Kidney (tissue), 14 donors: ENCODE data around the gene MYO15A. TPM values are rescaled to one million over a fixed set of nuclear protein-coding genes. Genes with fewer than 3 reads are reported as not detected.

ENCODE experiments used
- DNase-seq, 5 donors: peaks; one replicate each; pipeline ENCODE4 v3.0.0-alpha.2; 2013 to 2020
- FAIRE-seq: peaks from 2 replicates; lab custom pipeline; 2012; peaks lifted over from hg19 to GRCh38; lab: Jason Lieb, UNC
- H3K27ac ChIP-seq, 2 donors: one replicate each; pipeline ENCODE4 v1.7.0; 2013; ENCODE audit warnings: low read depth in 2 of 2, low read length in 2 of 2, inconsistent platforms in 1 of 2
- H3K27me3 ChIP-seq: one replicate; pipeline ENCODE4 v1.7.1; 2013; ENCODE audit warnings: low read length, inconsistent platforms; ENCODE audit not compliant: control insufficient read depth, insufficient read depth
- H3K36me3 ChIP-seq, 3 donors: one replicate each; pipeline versions ENCODE4 v1.7.0 to v1.7.1; 2013; ENCODE audit warnings: low read length in 3 of 3, control low read depth in 1 of 3, inconsistent platforms in 1 of 3; ENCODE audit not compliant: insufficient read depth in 3 of 3, control insufficient read depth in 2 of 3
- H3K4me1 ChIP-seq, 3 donors: one replicate each; pipeline versions ENCODE4 v1.7.0 to v1.7.1; 2013; ENCODE audit warnings: low read length in 3 of 3, inconsistent platforms in 1 of 3, low read depth in 1 of 3; ENCODE audit not compliant: control insufficient read depth in 2 of 3, insufficient read depth in 2 of 3
- H3K4me3 ChIP-seq, 3 donors: one replicate each; pipeline versions ENCODE4 v1.7.0 to v1.8.1; 2013; ENCODE audit warnings: low read length in 3 of 3, control low read depth in 1 of 3, inconsistent platforms in 1 of 3
- H3K9ac ChIP-seq, 3 donors: one replicate each; pipeline versions ENCODE4 v1.7.0 to v1.7.1; 2013; ENCODE audit warnings: low read length in 3 of 3, control low read depth in 1 of 3, inconsistent platforms in 1 of 3
- H3K9me3 ChIP-seq, 3 donors: one replicate each; pipeline versions ENCODE4 v1.7.0 to v1.7.1; 2013; ENCODE audit warnings: low read length in 3 of 3, control low read depth in 1 of 3, inconsistent platforms in 1 of 3; ENCODE audit not compliant: control insufficient read depth in 2 of 3, insufficient read depth in 1 of 3
- intact Hi-C: fragments of 100-400 bp; cut with DNase I; formaldehyde crosslinking; loops from one replicate; pipeline ENCODE4 v1.11.1; 2022
- polyA plus RNA-seq: library from polyadenylated mRNA; stranded (reverse); fragments of 350-450 nt; fragmentation: Illumina TruSeq; extraction: RNeasy Lipid Tissue Mini Kit (QIAGEN cat#74804); gene quantifications from one replicate; pipeline ENCODE4 v1.2.3, GENCODE V29; 2014; ENCODE audit warnings: low read depth, low replicate concordance; ENCODE audit not compliant: insufficient read depth
- total RNA-seq: library from RNA; stranded (reverse); fragmentation: NEBNext Ultra II Directional; extraction: Animal tissue kit (Norgen Biotek cat#: 25700); gene quantifications from one replicate; pipeline ENCODE4 v1.2.1, GENCODE V29; 2021
- TF ChIP-seq, protein P1 (sequence below): IDR thresholded peaks from 3 replicates; pipeline ENCODE4 v1.5.1; 2012; ENCODE audit warnings: mild to moderate bottlenecking, moderate library complexity, borderline replicate concordance; ENCODE audit not compliant: insufficient read depth; ENCODE audit errors: extremely low read depth
- donor health status: control.
- donor health status: control.
- donor health status: control.
- donor health status: control.
- donor health status: control.
- donor health status: DM: yes; HTN: yes; CAD: no.
- donor health status: Normal renal cell carcinoma (clear cell type).

MYO15A gene
- total and polyA plus RNA-seq, 2 donors from 2014 or later = 0.80 to 1.3 TPM

DNA sequence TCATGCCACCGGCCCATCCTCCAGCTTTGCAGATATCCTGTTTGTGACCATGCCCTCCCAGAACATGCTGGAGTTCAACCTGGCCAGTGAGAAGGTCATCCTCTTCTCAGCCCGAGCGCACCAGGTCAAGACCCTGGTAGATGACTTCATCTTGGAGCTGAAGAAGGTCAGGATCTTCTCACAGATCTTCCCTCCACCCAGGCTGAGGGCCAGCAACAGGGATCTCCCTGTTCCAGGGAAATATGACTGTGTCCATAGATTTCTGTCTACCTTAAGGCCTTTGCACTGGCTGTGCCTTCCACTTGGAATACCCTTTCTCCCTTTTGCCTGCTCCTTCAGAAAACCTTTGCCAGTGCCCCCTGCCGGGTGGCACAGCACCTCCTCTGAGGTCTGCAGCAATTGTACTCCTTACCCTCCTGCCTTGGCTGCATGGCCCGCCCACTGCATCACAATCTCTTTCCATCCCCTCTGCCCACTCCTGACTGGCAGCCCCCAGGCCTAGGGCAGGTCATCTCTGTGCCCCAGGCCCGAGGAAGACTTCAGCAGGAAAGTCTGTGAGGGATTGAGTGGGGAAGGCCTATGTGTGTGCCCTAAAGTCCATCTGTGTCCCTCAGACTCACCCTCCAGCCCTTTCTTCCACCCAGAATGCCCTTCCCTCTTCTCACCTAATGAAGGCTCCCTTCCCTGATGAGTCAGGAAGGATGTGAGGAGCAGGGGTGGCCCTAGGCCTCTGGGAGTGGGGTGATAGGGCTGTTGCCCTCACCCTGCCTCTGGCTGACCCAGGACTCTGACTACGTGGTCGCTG is 47.8 kb downstream of the MYO15A start:
- H3K27me3 ChIP-seq = no peaks in the 10 kb centered on the region
- H3K27ac ChIP-seq = no peak overlapping the region
- no peak for FAIRE-seq
- peaks cover 0 to 12% (median 0%) of the 10 kb centered on the region in 3 donors for H3K4me1 ChIP-seq
- no peak for DNase-seq
- no peak overlapping the region for H3K9ac ChIP-seq
- TF ChIP-seq, protein P1, sequence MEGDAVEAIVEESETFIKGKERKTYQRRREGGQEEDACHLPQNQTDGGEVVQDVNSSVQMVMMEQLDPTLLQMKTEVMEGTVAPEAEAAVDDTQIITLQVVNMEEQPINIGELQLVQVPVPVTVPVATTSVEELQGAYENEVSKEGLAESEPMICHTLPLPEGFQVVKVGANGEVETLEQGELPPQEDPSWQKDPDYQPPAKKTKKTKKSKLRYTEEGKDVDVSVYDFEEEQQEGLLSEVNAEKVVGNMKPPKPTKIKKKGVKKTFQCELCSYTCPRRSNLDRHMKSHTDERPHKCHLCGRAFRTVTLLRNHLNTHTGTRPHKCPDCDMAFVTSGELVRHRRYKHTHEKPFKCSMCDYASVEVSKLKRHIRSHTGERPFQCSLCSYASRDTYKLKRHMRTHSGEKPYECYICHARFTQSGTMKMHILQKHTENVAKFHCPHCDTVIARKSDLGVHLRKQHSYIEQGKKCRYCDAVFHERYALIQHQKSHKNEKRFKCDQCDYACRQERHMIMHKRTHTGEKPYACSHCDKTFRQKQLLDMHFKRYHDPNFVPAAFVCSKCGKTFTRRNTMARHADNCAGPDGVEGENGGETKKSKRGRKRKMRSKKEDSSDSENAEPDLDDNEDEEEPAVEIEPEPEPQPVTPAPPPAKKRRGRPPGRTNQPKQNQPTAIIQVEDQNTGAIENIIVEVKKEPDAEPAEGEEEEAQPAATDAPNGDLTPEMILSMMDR = no peak
- no peaks in the 10 kb centered on the region for H3K36me3 ChIP-seq
- no peaks in the 10 kb centered on the region for H3K9me3 ChIP-seq
- no peak overlapping the region for H3K4me3 ChIP-seq
- intact Hi-C loops = no loop called here

GRCh38 chr17:18156976-18157280 is 48.4 kb downstream of the MYO15A start:
- no peak for DNase-seq
- Histone ChIP-seq H3K4me1 (peaks cover 0 to 12% (median 0%) of the 10 kb centered on the region in 3 donors), H3K27me3 (no peaks in the 10 kb centered on the region), H3K9me3 (no peaks in the 10 kb centered on the region), H3K27ac (no peak overlapping the region), H3K4me3 (no peak overlapping the region), H3K9ac (no peak overlapping the region), H3K36me3 (no peaks in the 10 kb centered on the region)
- TF ChIP-seq, protein P1 = no peak
- intact Hi-C loops = no loop called here
- FAIRE-seq = no peak

GRCh38 chr17:18157354-18157985 is 48.9 kb downstream of the MYO15A start:
- peaks cover 0 to 12% (median 0%) of the 10 kb centered on the region in 3 donors for H3K4me1 ChIP-seq
- no peaks in the 10 kb centered on the region for H3K27me3 ChIP-seq
- no peak overlapping the region for H3K4me3 ChIP-seq
- FAIRE-seq (no peak), DNase-seq (no peak)
- intact Hi-C loops = no loop called here
- no peak overlapping the region for H3K27ac ChIP-seq
- TF ChIP-seq, protein P1 = no peak
- H3K9me3 ChIP-seq = no peaks in the 10 kb centered on the region
- no peak overlapping the region for H3K9ac ChIP-seq
- H3K36me3 ChIP-seq = no peaks in the 10 kb centered on the region
